ENCODE measurements around the gene DYNLL1. TPM values are rescaled to one million over a fixed set of nuclear protein-coding genes. Genes with fewer than 3 reads are reported as not detected.

Gene DYNLL1
- total RNA-seq, 1 donor from 2014 or later: 162 TPM

DNA sequence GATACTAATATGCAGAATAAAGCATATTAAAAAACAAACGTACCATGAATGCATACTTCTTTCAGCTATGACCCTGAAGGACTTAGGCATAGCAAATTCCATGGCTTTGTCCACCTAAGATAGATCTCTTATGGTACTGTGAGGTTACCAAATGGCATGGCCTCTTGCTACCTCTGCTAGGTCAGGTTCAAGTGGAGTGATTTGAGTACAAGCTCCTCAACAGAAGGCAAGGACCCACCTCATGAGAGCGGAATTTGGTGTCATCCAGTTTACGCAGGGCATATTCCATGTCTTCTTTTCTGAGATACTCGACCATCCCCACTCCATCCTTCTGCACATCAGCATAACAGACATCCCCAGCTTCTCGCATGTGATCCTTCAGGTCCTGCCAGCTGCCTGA lies 32.2 kb upstream of the DYNLL1 start:
- H3K36me3 ChIP-seq (ENCODE audit: control insufficient read depth in 3 of 3, insufficient read depth in 3 of 3, low read length in 3 of 3): peaks cover 30 to 70% (median 65%) of the 10 kb centered on the region in 3 donors
- H3K9ac ChIP-seq (ENCODE audit: low read depth in 1 of 3, low read length in 3 of 3): no peak overlapping the region
- no peaks in the 10 kb centered on the region for H3K9me3 ChIP-seq (ENCODE audit: control insufficient read depth in 3 of 3, low read length in 3 of 3)
- no peaks in the 10 kb centered on the region for H3K27me3 ChIP-seq (ENCODE audit: control insufficient read depth in 3 of 3, insufficient read depth in 3 of 3, low read length in 3 of 3)
- H3K4me3 ChIP-seq (ENCODE audit: low read length in 3 of 3): no peak overlapping the region
- peaks cover 11 to 17% (median 13%) of the 10 kb centered on the region in 3 donors for H3K4me1 ChIP-seq (ENCODE audit: control insufficient read depth in 3 of 3, insufficient read depth in 3 of 3, low read length in 3 of 3)
- H3K27ac ChIP-seq (ENCODE audit: low read depth, low read length): no peak overlapping the region

DNA sequence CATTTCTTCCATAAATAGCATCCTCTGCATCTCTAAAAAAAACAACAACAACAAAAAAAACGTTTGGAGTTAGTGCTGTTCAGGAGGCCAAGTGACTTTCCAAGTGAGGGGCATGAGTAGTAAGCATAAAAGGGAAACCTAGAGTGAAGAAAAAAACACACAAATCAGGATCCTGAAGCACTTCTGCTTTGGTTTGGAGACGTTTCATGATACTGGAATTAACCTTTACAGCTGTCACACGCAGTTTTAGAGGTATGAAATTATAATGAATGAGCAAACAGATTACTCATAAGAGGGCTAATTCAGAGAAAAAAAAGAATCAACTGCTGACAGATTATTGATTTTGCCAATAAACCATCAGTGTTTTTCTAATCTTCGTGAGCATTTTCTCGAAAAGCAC lies 30.2 kb upstream of the DYNLL1 start:
- Histone ChIP-seq H3K9me3 (ENCODE audit: control insufficient read depth in 3 of 3, low read length in 3 of 3) (no peaks in the 10 kb centered on the region), H3K9ac (ENCODE audit: low read depth in 1 of 3, low read length in 3 of 3) (no peak overlapping the region), H3K27ac (ENCODE audit: low read depth, low read length) (no peak overlapping the region), H3K4me3 (ENCODE audit: low read length in 3 of 3) (no peak overlapping the region), H3K36me3 (ENCODE audit: control insufficient read depth in 3 of 3, insufficient read depth in 3 of 3, low read length in 3 of 3) (peaks cover 25 to 55% (median 52%) of the 10 kb centered on the region in 3 donors), H3K27me3 (ENCODE audit: control insufficient read depth in 3 of 3, insufficient read depth in 3 of 3, low read length in 3 of 3) (no peaks in the 10 kb centered on the region), H3K4me1 (ENCODE audit: control insufficient read depth in 3 of 3, insufficient read depth in 3 of 3, low read length in 3 of 3) (peaks cover 17 to 23% (median 19%) of the 10 kb centered on the region in 3 donors)

DNA sequence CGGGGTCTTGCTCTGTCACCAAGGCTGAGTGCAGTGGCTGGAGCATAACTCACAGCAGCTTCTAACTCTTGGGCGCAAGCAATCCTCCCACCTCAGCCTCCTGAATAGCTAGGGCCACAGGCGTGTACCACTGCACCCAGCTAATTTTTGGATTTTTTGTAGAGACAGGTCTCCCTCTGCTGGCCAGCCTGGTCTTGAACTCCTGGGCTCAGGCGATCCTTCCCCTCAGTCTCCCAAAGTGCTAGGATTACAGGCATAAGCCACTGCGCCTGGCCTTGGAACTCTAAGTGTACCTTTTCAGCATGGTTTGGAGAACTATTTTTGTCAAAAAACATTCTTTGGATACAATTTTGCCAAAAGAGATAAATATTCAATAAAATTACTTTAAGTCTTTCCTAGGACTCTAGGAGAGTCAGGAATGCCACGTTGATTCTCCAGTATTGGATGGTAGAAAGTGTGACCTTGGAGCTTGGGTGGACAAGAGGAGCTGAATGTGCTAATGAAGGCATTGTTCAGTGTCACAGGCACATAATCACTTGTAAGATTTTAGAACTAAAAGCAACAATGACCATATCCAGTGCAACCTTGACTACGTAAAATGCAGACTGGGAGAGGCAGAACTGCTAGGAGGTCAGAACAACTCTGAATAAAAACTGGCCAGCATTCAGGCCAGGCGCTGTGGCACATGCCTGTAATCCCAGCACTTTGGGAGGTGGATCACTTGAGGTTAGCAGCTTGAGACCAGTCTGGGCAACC lies 29.2 kb upstream of the DYNLL1 start:
- Histone ChIP-seq H3K27ac (ENCODE audit: low read depth, low read length) (no peak overlapping the region), H3K27me3 (ENCODE audit: control insufficient read depth in 3 of 3, insufficient read depth in 3 of 3, low read length in 3 of 3) (no peaks in the 10 kb centered on the region), H3K4me1 (ENCODE audit: control insufficient read depth in 3 of 3, insufficient read depth in 3 of 3, low read length in 3 of 3) (peaks cover 17 to 23% (median 19%) of the 10 kb centered on the region in 3 donors), H3K9me3 (ENCODE audit: control insufficient read depth in 3 of 3, low read length in 3 of 3) (no peaks in the 10 kb centered on the region), H3K4me3 (ENCODE audit: low read length in 3 of 3) (no peak overlapping the region), H3K9ac (ENCODE audit: low read depth in 1 of 3, low read length in 3 of 3) (peak overlapping the region in 1 of 3 donors; percentile 33), H3K36me3 (ENCODE audit: control insufficient read depth in 3 of 3, insufficient read depth in 3 of 3, low read length in 3 of 3) (peaks cover 21 to 47% (median 45%) of the 10 kb centered on the region in 3 donors)

DNA sequence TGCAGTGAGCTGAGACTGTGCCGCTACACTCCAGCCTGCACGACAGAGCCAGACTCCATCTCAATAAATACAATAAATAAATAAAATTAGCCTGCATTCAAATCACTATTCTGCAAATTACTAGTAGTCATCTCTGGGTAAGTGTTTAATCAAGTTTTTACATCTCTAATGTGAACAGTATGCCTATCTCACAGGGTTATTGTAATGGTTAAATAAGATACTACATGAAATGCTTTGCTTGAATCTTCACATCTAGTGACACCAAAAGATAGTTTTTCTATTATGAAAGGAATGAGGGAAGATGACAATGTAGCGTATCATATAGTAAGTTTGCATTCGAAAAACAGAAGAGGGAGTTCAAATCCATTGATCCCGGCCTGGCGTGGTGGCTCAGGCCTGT lies 28.5 kb upstream of the DYNLL1 start:
- no peak overlapping the region for H3K9ac ChIP-seq (ENCODE audit: low read depth in 1 of 3, low read length in 3 of 3)

GRCh38 chr12:120468325-120468820 lies 27.5 kb upstream of the DYNLL1 start:
- peaks cover 17 to 23% (median 19%) of the 10 kb centered on the region in 3 donors for H3K4me1 ChIP-seq (ENCODE audit: control insufficient read depth in 3 of 3, insufficient read depth in 3 of 3, low read length in 3 of 3)
- no peaks in the 10 kb centered on the region for H3K9me3 ChIP-seq (ENCODE audit: control insufficient read depth in 3 of 3, low read length in 3 of 3)
- peak overlapping the region; percentile 73 to 93 (median 86) for H3K9ac ChIP-seq (ENCODE audit: low read depth in 1 of 3, low read length in 3 of 3)
- peak overlapping the region; percentile 80 for H3K27ac ChIP-seq (ENCODE audit: low read depth, low read length)
- peak overlapping the region; percentile 74 to 96 (median 91) for H3K4me3 ChIP-seq (ENCODE audit: low read length in 3 of 3)
- H3K27me3 ChIP-seq (ENCODE audit: control insufficient read depth in 3 of 3, insufficient read depth in 3 of 3, low read length in 3 of 3): no peaks in the 10 kb centered on the region
- peaks cover 7 to 32% (median 29%) of the 10 kb centered on the region in 3 donors for H3K36me3 ChIP-seq (ENCODE audit: control insufficient read depth in 3 of 3, insufficient read depth in 3 of 3, low read length in 3 of 3)

More for the DNA sequence above, 28.5 kb upstream of the DYNLL1 start:
- Histone ChIP-seq H3K4me1 (ENCODE audit: control insufficient read depth in 3 of 3, insufficient read depth in 3 of 3, low read length in 3 of 3) (peaks cover 17 to 23% (median 19%) of the 10 kb centered on the region in 3 donors), H3K27me3 (ENCODE audit: control insufficient read depth in 3 of 3, insufficient read depth in 3 of 3, low read length in 3 of 3) (no peaks in the 10 kb centered on the region), H3K36me3 (ENCODE audit: control insufficient read depth in 3 of 3, insufficient read depth in 3 of 3, low read length in 3 of 3) (peaks cover 16 to 41% (median 38%) of the 10 kb centered on the region in 3 donors), H3K9me3 (ENCODE audit: control insufficient read depth in 3 of 3, low read length in 3 of 3) (no peaks in the 10 kb centered on the region), H3K27ac (ENCODE audit: low read depth, low read length) (no peak overlapping the region), H3K4me3 (ENCODE audit: low read length in 3 of 3) (no peak overlapping the region)

GRCh38 chr12:120468821-120469449 lies 27.0 kb upstream of the DYNLL1 start:
- peaks cover 2 to 26% (median 23%) of the 10 kb centered on the region in 3 donors for H3K36me3 ChIP-seq (ENCODE audit: control insufficient read depth in 3 of 3, insufficient read depth in 3 of 3, low read length in 3 of 3)
- H3K9ac ChIP-seq (ENCODE audit: low read depth in 1 of 3, low read length in 3 of 3): peak overlapping the region; percentile 86 to 93 (median 91)
- peak overlapping the region; percentile 74 to 96 (median 91) for H3K4me3 ChIP-seq (ENCODE audit: low read length in 3 of 3)
- no peaks in the 10 kb centered on the region for H3K9me3 ChIP-seq (ENCODE audit: control insufficient read depth in 3 of 3, low read length in 3 of 3)
- H3K27me3 ChIP-seq (ENCODE audit: control insufficient read depth in 3 of 3, insufficient read depth in 3 of 3, low read length in 3 of 3): no peaks in the 10 kb centered on the region
- peaks cover 17 to 23% (median 19%) of the 10 kb centered on the region in 3 donors for H3K4me1 ChIP-seq (ENCODE audit: control insufficient read depth in 3 of 3, insufficient read depth in 3 of 3, low read length in 3 of 3)
- H3K27ac ChIP-seq (ENCODE audit: low read depth, low read length): peak overlapping the region; percentile 80

- H3K9me3 ChIP-seq (ENCODE audit: control insufficient read depth in 3 of 3, low read length in 3 of 3): no peaks in the 10 kb centered on the region
- H3K9ac ChIP-seq (ENCODE audit: low read depth in 1 of 3, low read length in 3 of 3): peak within 1 kb of the TSS; percentile 90 to 93 (median 91)
- no peaks in the 10 kb centered on the region for H3K27me3 ChIP-seq (ENCODE audit: control insufficient read depth in 3 of 3, insufficient read depth in 3 of 3, low read length in 3 of 3)
- H3K4me1 ChIP-seq (ENCODE audit: control insufficient read depth in 3 of 3, insufficient read depth in 3 of 3, low read length in 3 of 3): peaks cover 17 to 23% (median 19%) of the 10 kb centered on the region in 3 donors
- peaks cover 0 to 21% (median 17%) of the 10 kb centered on the region in 3 donors for H3K36me3 ChIP-seq (ENCODE audit: control insufficient read depth in 3 of 3, insufficient read depth in 3 of 3, low read length in 3 of 3)
- H3K27ac ChIP-seq (ENCODE audit: low read depth, low read length): peak within 1 kb of the TSS; percentile 80
- H3K4me3 ChIP-seq (ENCODE audit: low read length in 3 of 3): peak within 1 kb of the TSS; percentile 91 to 96 (median 95)
Observed at GRCh38 chr12:120469450-120470149, 26.3 kb upstream of the DYNLL1 start, which contains the start of gene SRSF9. Gene SRSF9, minus strand, starts transcription at chr12:120469748. Its CDS starts 139 bp downstream, at chr12:120469609.

DNA sequence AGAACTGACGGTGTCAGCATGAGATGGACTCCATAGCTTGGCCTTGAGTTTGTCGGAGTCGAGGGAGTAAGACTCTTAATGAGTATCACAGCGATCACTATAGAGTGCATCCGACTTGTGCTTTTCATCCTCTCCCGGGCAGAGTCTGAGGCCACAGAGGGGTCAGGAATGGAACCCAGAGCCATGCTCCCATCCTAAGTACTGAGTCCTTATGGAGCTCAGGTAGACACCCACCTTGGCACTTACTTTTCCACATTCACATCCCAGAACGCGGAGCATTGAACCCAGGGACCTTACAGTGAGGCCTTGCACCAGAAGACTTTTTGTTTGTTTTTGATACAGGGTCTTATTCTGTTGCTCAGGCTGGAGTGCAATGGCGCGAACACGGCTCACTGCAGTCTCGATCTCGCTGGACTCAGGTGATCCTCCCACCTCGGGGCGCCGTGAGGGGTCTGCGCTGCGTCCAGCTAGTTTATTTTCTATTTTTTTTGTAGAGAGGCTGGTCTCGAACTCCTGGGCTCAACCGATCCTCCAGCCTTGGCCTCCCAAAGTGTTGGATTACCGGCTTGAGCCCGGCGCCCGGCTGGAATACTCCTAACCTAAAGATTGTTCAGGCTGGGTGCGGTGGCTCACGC lies 25.6 kb upstream of the DYNLL1 start:
- H3K4me3 ChIP-seq (ENCODE audit: low read length in 3 of 3): peak overlapping the region; percentile 91 to 96 (median 95)
- peak overlapping the region; percentile 80 for H3K27ac ChIP-seq (ENCODE audit: low read depth, low read length)
- H3K36me3 ChIP-seq (ENCODE audit: control insufficient read depth in 3 of 3, insufficient read depth in 3 of 3, low read length in 3 of 3): peaks cover 0 to 14% (median 11%) of the 10 kb centered on the region in 3 donors
- peak overlapping the region; percentile 90 to 93 (median 91) for H3K9ac ChIP-seq (ENCODE audit: low read depth in 1 of 3, low read length in 3 of 3)
- H3K4me1 ChIP-seq (ENCODE audit: control insufficient read depth in 3 of 3, insufficient read depth in 3 of 3, low read length in 3 of 3): peaks cover 17 to 23% (median 19%) of the 10 kb centered on the region in 3 donors
- no peaks in the 10 kb centered on the region for H3K27me3 ChIP-seq (ENCODE audit: control insufficient read depth in 3 of 3, insufficient read depth in 3 of 3, low read length in 3 of 3)
- no peaks in the 10 kb centered on the region for H3K9me3 ChIP-seq (ENCODE audit: control insufficient read depth in 3 of 3, low read length in 3 of 3)

DNA sequence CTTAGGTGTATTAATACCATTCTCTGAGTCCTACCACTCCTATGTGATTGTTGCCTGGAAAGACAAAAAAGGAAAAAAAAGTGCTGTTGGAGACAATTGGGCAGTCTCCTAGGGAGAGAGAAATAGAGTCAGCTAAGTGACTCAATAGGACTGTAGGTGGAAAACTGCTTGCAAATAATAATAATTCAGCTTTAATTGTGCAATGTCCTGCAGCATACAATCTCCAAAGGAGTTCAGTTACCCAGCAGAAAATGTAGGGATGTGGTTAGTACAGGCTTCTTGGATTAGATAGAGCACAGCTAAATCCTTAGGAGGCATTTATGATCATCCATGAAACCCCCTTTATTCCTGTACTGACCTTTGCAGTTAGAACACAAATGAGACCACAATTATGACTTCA lies 23.4 kb upstream of the DYNLL1 start:
- Histone ChIP-seq H3K4me1 (ENCODE audit: control insufficient read depth in 3 of 3, insufficient read depth in 3 of 3, low read length in 3 of 3) (peaks cover 13 to 18% (median 15%) of the 10 kb centered on the region in 3 donors), H3K27me3 (ENCODE audit: control insufficient read depth in 3 of 3, insufficient read depth in 3 of 3, low read length in 3 of 3) (no peaks in the 10 kb centered on the region), H3K9me3 (ENCODE audit: control insufficient read depth in 3 of 3, low read length in 3 of 3) (no peaks in the 10 kb centered on the region), H3K36me3 (ENCODE audit: control insufficient read depth in 3 of 3, insufficient read depth in 3 of 3, low read length in 3 of 3) (no peaks in the 10 kb centered on the region), H3K9ac (ENCODE audit: low read depth in 1 of 3, low read length in 3 of 3) (no peak overlapping the region), H3K4me3 (ENCODE audit: low read length in 3 of 3) (no peak overlapping the region), H3K27ac (ENCODE audit: low read depth, low read length) (no peak overlapping the region)
